HCT116 (cell line): ENCODE measurements around the gene CABLES1. TPM values are rescaled to one million over a fixed set of nuclear protein-coding genes. Genes with fewer than 3 reads are reported as not detected.

ENCODE experiments used
- ATAC-seq: fragments of 200-7000 bp; cut with Tn5 transposase; 2 replicates; pipeline ENCODE4 v1.9.1; 2020; ENCODE audit warnings: mild to moderate bottlenecking, moderate library complexity
- BruUV-seq: library from RNA; stranded (reverse); fragments of 400-500 nt; replicated peaks from 2 replicates; lab custom pipeline; 2021; lab: Mats Ljungman, UMichigan
- CTCF ChIA-PET: fragments of 300-600 bp; sonication (Branson Sonifier 250); formaldehyde crosslinking; loops from one replicate; lab custom pipeline; 2021; ENCODE audit warnings: antibody characterized with exemption; lab: Charles Lee
- POLR2A ChIA-PET: fragments of 300-600, 350-600 bp; sonication (Branson Sonifier 250); formaldehyde crosslinking; loops from one replicate; lab custom pipeline; 2021; ENCODE audit warnings: antibody characterized with exemption; lab: Charles Lee
- RAD21 ChIA-PET, 2 experiments: fragments of 300-600 bp; sonication (Branson Sonifier 250); formaldehyde crosslinking; loops; one replicate each; lab custom pipeline; 2023; ENCODE audit warnings: low total read pairs in 2 of 2; ENCODE audit not compliant: uncharacterized antibody in 2 of 2, unreplicated experiment in 2 of 2, low non-redundant PET in 1 of 2; lab: Charles Lee
- DNase-seq: peaks from one replicate; pipeline ENCODE4 v3.0.0-alpha.2; 2010; ENCODE audit warnings: low read depth, low spot score
- H2AFZ ChIP-seq: fragments of 200-600 bp; shearing (Covaris generic), sonication (generic); 2 replicates; pipeline ENCODE4 v1.6.1; 2017; ENCODE audit warnings: low read depth, mixed run types, mixed read lengths, antibody characterized with exemption, low read length; ENCODE audit not compliant: poor library complexity, severe bottlenecking
- H3K27ac ChIP-seq: 2 replicates; pipeline ENCODE4 v1.5.1; 2012; ENCODE audit warnings: low read depth, low read length
- H3K27me3 ChIP-seq: fragments of 200-600 bp; sonication (generic); 2 replicates; pipeline ENCODE4 v1.6.1; 2016; ENCODE audit warnings: mixed run types, low read length, mixed read lengths; ENCODE audit not compliant: insufficient read depth
- H3K36me3 ChIP-seq, 2 experiments: fragments of 200-500 bp in 1 of 2; fragments of 200-600 bp in 1 of 2; sonication (Bioruptor generic) in 1 of 2; sonication (generic) in 1 of 2; 2 replicates each; pipeline versions ENCODE4 v1.5.1 to v1.6.1; 2014 to 2016; ENCODE audit warnings: low read length in 2 of 2, inconsistent platforms in 1 of 2, mixed read lengths in 1 of 2, mixed run types in 1 of 2; ENCODE audit not compliant: insufficient read depth in 2 of 2, control insufficient read depth in 1 of 2
- H3K4me1 ChIP-seq, 2 experiments: fragments of 200-600 bp in 1 of 2; sonication (generic) in 1 of 2; 2 replicates each; pipeline versions ENCODE4 v1.5.1 to v1.6.1; 2012 to 2017; ENCODE audit warnings: low read length in 2 of 2, inconsistent platforms in 1 of 2, mild to moderate bottlenecking in 1 of 2, mixed read lengths in 1 of 2, mixed run types in 1 of 2, moderate library complexity in 1 of 2; ENCODE audit not compliant: insufficient read depth in 2 of 2, control insufficient read depth in 1 of 2
- H3K4me2 ChIP-seq: fragments of 200-600 bp; sonication (generic); 2 replicates; pipeline ENCODE4 v1.6.1; 2017; ENCODE audit warnings: mixed run types, low read length, mixed read lengths
- H3K4me3 ChIP-seq, 2 experiments: fragments of 200-600 bp in 1 of 2; sonication (generic) in 1 of 2; replicated peaks in 1 of 2; 2 replicates each; pipeline ENCODE4 v1.5.1; 2011 to 2016; ENCODE audit warnings: low read length in 2 of 2, control low read depth in 1 of 2, low read depth in 1 of 2, mild to moderate bottlenecking in 1 of 2, mixed read lengths in 1 of 2, mixed run types in 1 of 2
- H3K79me2 ChIP-seq: fragments of 200-600 bp; sonication (generic); 2 replicates; pipeline ENCODE4 v1.6.1; 2017; ENCODE audit warnings: mild to moderate bottlenecking, mixed run types, low read length, moderate library complexity, mixed read lengths; ENCODE audit not compliant: insufficient read depth
- H3K9ac ChIP-seq: fragments of 200-600 bp; sonication (generic); 2 replicates; pipeline ENCODE4 v1.6.1; 2016; ENCODE audit warnings: low read length, mixed read lengths
- H3K9me2 ChIP-seq: fragments of 200-600 bp; sonication (generic), shearing (Covaris generic); 2 replicates; pipeline ENCODE4 v1.6.1; 2017; ENCODE audit warnings: mixed run types, mild to moderate bottlenecking, moderate library complexity; ENCODE audit not compliant: insufficient read depth
- H3K9me3 ChIP-seq, 2 experiments: fragments of 200-500 bp in 1 of 2; fragments of 200-600 bp in 1 of 2; sonication (Bioruptor generic) in 1 of 2; sonication (generic) in 1 of 2; 2 replicates each; pipeline ENCODE4 v1.6.1; 2014 to 2017; ENCODE audit warnings: low read length in 2 of 2, mixed read lengths in 2 of 2, inconsistent platforms in 1 of 2, low read depth in 1 of 2, mild to moderate bottlenecking in 1 of 2, mixed run types in 1 of 2, moderate library complexity in 1 of 2; ENCODE audit not compliant: control insufficient read depth in 1 of 2, insufficient read depth in 1 of 2
- H4K20me1 ChIP-seq: fragments of 200-600 bp; sonication (generic), shearing (Covaris generic); 2 replicates; pipeline ENCODE4 v1.6.1; 2017; ENCODE audit warnings: mixed run types, mild to moderate bottlenecking, moderate library complexity; ENCODE audit not compliant: insufficient read depth
- ZFX ChIP-seq: fragments of 450-650 bp; IDR thresholded peaks from 2 replicates; pipeline ENCODE4 v1.6.1; 2017
- intact Hi-C: fragments of 100-400 bp; cut with micrococcal nuclease; formaldehyde crosslinking; loops from 2 replicates; pipeline ENCODE4 v1.10.0; 2022
- total RNA-seq: library from RNA; stranded (reverse); gene quantifications from one replicate; pipeline ENCODE4 v1.2.1, GENCODE V29; 2021; ENCODE audit not compliant: unreplicated experiment
- TF ChIP-seq, protein P1 (sequence below): IDR thresholded peaks from 2 replicates; pipeline ENCODE4 v1.6.1; 2012

The CABLES1 gene
- total RNA-seq, 1 experiment from 2014 or later, result 7.7 TPM

DNA sequence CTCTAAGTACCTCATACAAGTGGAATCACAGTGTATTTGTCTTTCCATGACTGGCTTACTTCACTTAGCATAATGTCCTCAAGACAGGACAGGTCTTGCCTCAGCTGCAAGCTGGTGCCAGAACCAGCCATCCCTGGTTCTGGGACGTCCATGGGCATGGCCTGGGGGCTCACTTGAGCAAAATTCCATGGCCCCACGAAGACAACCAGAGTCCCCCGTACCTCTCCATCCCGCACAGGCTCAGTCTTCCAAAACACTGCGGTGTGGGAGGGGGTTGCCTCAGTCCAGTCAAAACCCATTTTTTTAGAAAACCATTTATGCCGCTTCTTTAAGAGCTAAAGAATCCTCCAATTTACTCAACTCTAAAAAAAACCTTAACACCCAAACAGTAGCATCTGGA is 21.7 kb upstream of the CABLES1 start:
- RAD21 ChIA-PET, result no interaction called here
- Histone ChIP-seq H2AFZ (no peak overlapping the region), H3K4me1 (peaks cover 0 to 30% of the 10 kb centered on the region in 2 experiments; a peak in 2 of 4 replicates), H3K27me3 (no peaks in the 10 kb centered on the region), H3K4me2 (no peak overlapping the region), H3K9me3 (no peaks in the 10 kb centered on the region), H3K79me2 (no peaks in the 10 kb centered on the region), H3K9ac (no peak overlapping the region), H4K20me1 (no peaks in the 10 kb centered on the region), H3K4me3 (no peak overlapping the region), H3K36me3 (no peaks in the 10 kb centered on the region), H3K27ac (no peak overlapping the region), H3K9me2 (no peaks in the 10 kb centered on the region)
- DNase-seq, result no peak
- TF ChIP-seq, protein P1, sequence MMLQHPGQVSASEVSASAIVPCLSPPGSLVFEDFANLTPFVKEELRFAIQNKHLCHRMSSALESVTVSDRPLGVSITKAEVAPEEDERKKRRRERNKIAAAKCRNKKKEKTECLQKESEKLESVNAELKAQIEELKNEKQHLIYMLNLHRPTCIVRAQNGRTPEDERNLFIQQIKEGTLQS, result no peak
- BruUV-seq, result no TSS peak
- CTCF ChIA-PET, result no interaction called here
- intact Hi-C loops, result no loop called here
- ATAC-seq, result no peak
- POLR2A ChIA-PET, result no interaction called here

DNA sequence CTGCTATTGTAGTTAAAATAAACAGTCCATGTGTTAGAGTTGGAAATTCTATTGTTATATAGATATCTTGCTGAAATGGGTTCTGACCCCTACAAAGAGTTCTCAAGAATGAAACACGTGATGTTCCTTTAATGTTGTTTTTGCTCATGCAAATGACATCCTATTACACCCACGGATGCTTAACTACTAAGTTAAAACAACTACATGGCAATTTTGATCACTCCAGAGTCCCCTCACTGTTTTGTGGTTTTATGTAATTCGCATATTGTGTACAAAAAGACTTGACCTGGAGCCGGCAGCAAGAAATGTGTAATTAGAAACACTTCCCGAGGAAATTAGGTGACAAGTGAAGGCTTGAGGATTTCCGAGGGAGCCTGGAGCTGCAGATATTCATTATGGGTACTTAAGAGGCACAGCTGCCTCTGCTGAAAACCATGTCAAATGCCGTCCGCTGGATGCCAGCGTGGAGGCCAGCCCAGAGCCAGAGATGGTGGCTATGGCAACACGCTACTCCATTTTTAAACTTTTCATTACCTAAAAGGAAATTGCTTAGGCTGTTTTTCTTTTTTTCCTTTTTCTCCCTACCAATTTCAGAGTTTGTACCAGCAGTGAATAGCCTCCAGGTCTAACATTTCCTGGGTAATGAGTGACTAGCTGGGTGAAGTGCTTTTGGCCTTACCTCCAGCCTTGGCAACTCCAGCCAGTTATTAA is 21.0 kb upstream of the CABLES1 start:
- RAD21 ChIA-PET, result no interaction called here
- H3K27me3 ChIP-seq, result no peaks in the 10 kb centered on the region
- H3K79me2 ChIP-seq, result no peaks in the 10 kb centered on the region
- POLR2A ChIA-PET, result no interaction called here
- H3K36me3 ChIP-seq, result no peaks in the 10 kb centered on the region
- H3K27ac ChIP-seq, result no peak overlapping the region
- no peaks in the 10 kb centered on the region for H3K9me2 ChIP-seq
- TF ChIP-seq ZFX, result no peak
- TF ChIP-seq, all 23 proteins: peak for 0
- no peak overlapping the region for H3K9ac ChIP-seq
- BruUV-seq, result no TSS peak
- CTCF ChIA-PET, result no interaction called here
- DNase-seq (no peak), ATAC-seq (no peak)
- intact Hi-C loops, result no loop called here
- peaks cover 0 to 24% of the 10 kb centered on the region in 2 experiments; a peak in 2 of 4 replicates for H3K4me1 ChIP-seq
- no peak overlapping the region for H3K4me2 ChIP-seq
- no peaks in the 10 kb centered on the region for H3K9me3 ChIP-seq
- no peak overlapping the region for H3K4me3 ChIP-seq
- H2AFZ ChIP-seq, result no peak overlapping the region
- H4K20me1 ChIP-seq, result no peaks in the 10 kb centered on the region
